B cell (primary cell): Measurements from ENCODE around the gene RAD21L1.

Experiments used
- CTCF ChIP-seq: fragments of 200-600 bp; IDR thresholded peaks from one replicate; pipeline ENCODE4 v1.8.0; 2022; ENCODE audit warnings: antibody characterized with exemption, mild to moderate bottlenecking
- EZH2 ChIP-seq: IDR thresholded peaks from 2 replicates; pipeline ENCODE4 v1.6.1; 2012; ENCODE audit warnings: borderline replicate concordance, low read depth, mild to moderate bottlenecking, moderate library complexity, low read length; ENCODE audit not compliant: insufficient read depth, poor library complexity, severe bottlenecking

GRCh38 chr20:1180949-1181348, 44.9 kb upstream of the RAD21L1 start:
- TF ChIP-seq CTCF (no peak), EZH2 (no peak)
